H1 (cell line): ENCODE measurements around the gene SCG3. TPM values are rescaled to one million over a fixed set of nuclear protein-coding genes. Genes with fewer than 3 reads are reported as not detected.

ENCODE experiments used
- GTF2F1 ChIP-seq: IDR thresholded peaks from 2 replicates; pipeline ENCODE4 v1.6.1; 2012; ENCODE audit warnings: low read depth, low read length, improper control_type of control experiment, borderline replicate concordance
- KDM5A ChIP-seq: fragments of 200-600 bp; IDR thresholded peaks from 2 replicates; pipeline ENCODE4 v1.7.1; 2012; ENCODE audit warnings: mild to moderate bottlenecking, low read length, inconsistent platforms, mixed read lengths
- MAFK ChIP-seq: IDR thresholded peaks from 2 replicates; pipeline ENCODE4 v1.6.1; 2012; ENCODE audit warnings: low read depth, mild to moderate bottlenecking, improper control_type of control experiment, low read length
- TAF1 ChIP-seq: IDR thresholded peaks from 2 replicates; pipeline ENCODE4 v1.6.1; 2011; ENCODE audit warnings: mild to moderate bottlenecking, low read depth, low read length
- polyA plus RNA-seq, 7 experiments: library from polyadenylated mRNA; depleted of rRNA in 3 of 7; stranded (reverse) in 5 of 7; unstranded in 2 of 7; fragments of >200 nt in 5 of 7; fragments of 200-250 nt in 2 of 7; gene quantifications; 1 replicate in 5 of 7; 2 replicates in 1 of 7; 4 replicates in 1 of 7; pipeline versions ENCODE4 v1.2.1 to v1.2.3, GENCODE V29; 2011 to 2013; ENCODE audit warnings: missing spikeins in 2 of 7, mixed read lengths in 2 of 7
- total RNA-seq: library from RNA; stranded (reverse); fragmentation: NEBNext Ultra II Directional; extraction: Animal tissue kit (Norgen Biotek cat#: 25700); gene quantifications from 2 replicates; pipeline ENCODE4 v1.2.1, GENCODE V29; 2021
- TF ChIP-seq, protein P1 (sequence below): IDR thresholded peaks from 2 replicates; pipeline ENCODE4 v1.6.1; 2012; ENCODE audit warnings: low read length, inconsistent platforms

SCG3 gene
- total and polyA plus RNA-seq, 2 of the 8 experiments (the other 6 are each of a cell fraction or from before 2014, with no cell fraction given): 5.2 to 45.9 TPM

DNA sequence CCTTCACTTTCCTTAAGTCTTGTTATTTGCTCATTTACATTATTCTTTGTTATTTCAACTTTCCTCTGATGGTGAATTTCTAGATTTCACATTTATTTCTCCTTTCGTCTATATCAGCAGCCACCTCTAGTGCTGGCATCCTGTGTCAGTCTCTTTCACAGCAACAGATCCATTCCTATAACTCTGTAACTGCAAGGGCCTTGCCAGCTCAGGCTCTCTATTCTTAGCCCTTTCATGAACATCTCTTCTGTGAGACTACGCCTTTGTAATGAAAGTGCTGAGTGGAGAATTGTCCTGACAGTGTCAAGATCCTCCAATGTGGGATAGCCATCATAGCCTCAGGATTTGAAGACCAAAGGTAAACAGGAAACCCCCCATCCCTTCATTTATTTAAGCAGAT is 3.9 kb upstream of the SCG3 start (continued):
- no peak for TF ChIP-seq GTF2F1
- TF ChIP-seq, protein P1, sequence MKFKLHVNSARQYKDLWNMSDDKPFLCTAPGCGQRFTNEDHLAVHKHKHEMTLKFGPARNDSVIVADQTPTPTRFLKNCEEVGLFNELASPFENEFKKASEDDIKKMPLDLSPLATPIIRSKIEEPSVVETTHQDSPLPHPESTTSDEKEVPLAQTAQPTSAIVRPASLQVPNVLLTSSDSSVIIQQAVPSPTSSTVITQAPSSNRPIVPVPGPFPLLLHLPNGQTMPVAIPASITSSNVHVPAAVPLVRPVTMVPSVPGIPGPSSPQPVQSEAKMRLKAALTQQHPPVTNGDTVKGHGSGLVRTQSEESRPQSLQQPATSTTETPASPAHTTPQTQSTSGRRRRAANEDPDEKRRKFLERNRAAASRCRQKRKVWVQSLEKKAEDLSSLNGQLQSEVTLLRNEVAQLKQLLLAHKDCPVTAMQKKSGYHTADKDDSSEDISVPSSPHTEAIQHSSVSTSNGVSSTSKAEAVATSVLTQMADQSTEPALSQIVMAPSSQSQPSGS: no peak
- no peak for TF ChIP-seq TAF1
- TF ChIP-seq MAFK: no peak
- no peak for TF ChIP-seq KDM5A
